ENCODE results near the gene MCC. TPM values are rescaled to one million over a fixed set of nuclear protein-coding genes. Genes with fewer than 3 reads are reported as not detected.

The MCC gene
- 1 to 10 TPM; 1.2 to 2.9 (median 2.5) TPM for total RNA-seq

DNA sequence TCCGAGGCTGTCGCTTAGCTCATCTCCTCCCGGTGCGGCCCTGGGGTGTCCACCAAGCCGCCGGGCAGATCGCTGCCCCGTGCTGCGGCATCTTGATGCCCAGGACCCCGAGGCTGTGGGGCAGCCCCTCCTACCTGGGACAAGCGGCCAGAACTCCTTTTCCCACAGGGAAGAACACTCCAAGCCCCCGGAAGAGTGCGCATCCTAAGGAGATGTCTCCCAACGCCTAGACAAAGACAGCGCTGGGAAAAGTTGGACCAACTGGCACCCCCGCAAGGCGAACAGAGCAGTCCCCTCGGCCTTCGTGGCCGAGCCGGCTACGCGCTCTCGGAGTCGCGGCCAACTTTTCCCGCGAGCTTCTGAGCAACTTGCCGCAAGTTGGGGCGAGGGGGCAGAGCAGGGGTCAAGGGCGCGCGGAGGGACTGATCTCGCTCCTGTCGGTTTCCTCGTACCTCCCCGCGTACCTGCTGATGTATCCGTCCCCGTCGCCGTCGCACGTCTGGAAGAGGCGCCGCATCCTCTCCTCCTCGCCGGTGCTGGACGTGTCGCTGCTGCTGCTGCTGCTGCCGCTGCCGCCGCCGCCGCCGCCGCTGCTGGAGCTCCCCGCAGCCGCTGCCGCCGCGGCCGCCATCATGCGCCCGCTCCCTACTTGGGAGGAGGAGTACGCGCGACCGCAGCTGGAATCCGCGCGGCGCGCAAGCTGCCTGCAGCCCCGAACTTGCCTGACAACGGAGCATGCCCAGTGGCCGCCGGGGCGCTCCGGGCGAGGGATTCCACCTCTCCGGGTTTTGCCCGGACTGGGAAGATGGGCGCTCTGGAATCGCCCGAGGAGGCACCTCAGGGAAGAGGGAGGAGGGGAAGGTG, at the start of gene MCC:
Gene MCC (minus strand): TSS at position 673 of the 864 bp plus-strand sequence.
- Mint-ChIP-seq H3K36me3 (ENCODE audit: insufficient read depth) (peaks cover 4% of the 10 kb centered on the region), H3K4me3 (peak within 1 kb of the TSS; percentile 75), H3K9me3 (peaks cover 20% of the 10 kb centered on the region), H3K27me3 (ENCODE audit: low read depth) (peaks cover 67% of the 10 kb centered on the region), H3K4me1 (ENCODE audit: low read depth) (peaks cover 18% of the 10 kb centered on the region)
- peak; percentile 65 to 73 for ATAC-seq
- peak; percentile 7 for DNase-seq

DNA sequence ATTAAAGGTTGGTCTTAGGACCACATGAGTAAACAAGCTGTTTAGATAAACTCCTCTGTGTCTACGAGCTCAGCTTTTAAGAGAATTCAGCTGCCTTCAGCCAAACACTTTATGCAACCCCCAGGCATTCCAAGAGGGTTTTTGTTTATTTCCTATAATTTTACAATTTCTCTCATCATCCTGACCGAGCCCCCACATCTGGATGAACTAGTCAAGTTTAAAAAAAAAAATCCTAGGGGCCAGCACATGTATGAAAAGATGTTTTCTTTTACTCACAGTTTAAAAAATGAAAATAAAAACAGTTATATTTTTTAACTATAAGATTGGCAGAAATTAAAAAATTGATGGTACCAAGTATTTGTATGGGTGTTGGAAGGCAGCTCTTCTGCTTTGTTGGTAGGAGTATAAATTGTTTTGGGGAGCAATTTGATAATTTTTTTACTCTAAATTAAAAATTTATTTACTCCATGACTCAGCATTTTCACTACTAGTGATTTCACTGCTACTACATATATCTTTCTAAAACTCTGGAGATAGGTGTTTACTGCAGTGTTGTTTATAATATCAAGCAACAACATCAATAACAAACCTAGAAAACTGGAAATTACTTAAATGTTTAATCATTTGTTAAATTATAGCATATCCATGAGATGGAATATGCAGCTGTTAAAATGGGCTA, 43.4 kb upstream of the MCC start:
- H3K4me1 Mint-ChIP-seq (ENCODE audit: low read depth): no peaks in the 10 kb centered on the region
- no peak for ATAC-seq
- H3K27me3 Mint-ChIP-seq (ENCODE audit: low read depth): no peaks in the 10 kb centered on the region
- H3K4me3 Mint-ChIP-seq: no peak overlapping the region
- H3K36me3 Mint-ChIP-seq (ENCODE audit: insufficient read depth): peaks cover 38% of the 10 kb centered on the region
- no peak for DNase-seq
- peaks cover 8% of the 10 kb centered on the region for H3K9me3 Mint-ChIP-seq

DNA sequence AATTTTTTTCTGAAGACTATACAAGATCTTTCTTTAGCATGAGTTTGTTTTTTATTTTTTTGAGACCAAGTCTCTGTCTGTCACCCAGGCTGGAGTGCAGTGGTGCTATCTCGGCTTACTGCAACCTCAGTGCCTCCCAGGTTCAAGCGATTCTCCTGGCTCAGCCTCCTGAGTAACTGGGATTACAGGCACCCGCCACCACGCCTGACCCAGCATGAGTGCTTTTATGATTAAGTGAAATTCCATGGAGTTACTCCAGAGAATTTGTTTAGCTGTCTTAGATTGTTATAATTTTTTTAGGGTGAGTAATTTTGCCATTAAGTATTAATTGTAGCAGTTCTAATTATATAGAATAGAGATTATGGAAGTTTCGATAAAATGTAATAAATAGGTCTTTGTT, 39.5 kb upstream of the MCC start:
- DNase-seq (no peak), ATAC-seq (no peak)
- Mint-ChIP-seq H3K9me3 (peaks cover 8% of the 10 kb centered on the region), H3K36me3 (ENCODE audit: insufficient read depth) (peaks cover 27% of the 10 kb centered on the region), H3K4me1 (ENCODE audit: low read depth) (peaks cover 18% of the 10 kb centered on the region), H3K27me3 (ENCODE audit: low read depth) (no peaks in the 10 kb centered on the region), H3K4me3 (no peak overlapping the region)

DNA sequence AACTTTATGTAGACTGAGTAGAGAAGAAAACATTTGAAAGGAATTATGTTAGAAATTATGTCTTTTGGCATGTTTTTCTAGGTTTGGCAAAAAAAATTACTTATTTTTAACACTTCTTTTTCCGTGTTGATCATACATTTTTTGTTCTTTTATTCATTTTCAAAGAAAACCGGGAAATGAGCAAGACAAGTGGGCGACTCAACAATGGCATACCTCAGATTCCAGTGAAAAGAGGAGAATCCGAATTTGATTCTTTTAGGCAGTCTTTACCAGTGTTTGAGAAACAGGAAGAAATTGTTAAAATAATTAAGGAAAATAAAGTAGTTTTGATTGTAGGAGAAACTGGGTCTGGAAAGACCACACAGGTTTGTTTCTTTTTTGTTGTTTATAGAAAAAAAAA, 38.2 kb upstream of the MCC start:
- DNase-seq: no peak
- ATAC-seq: no peak
- Mint-ChIP-seq H3K4me3 (no peak overlapping the region), H3K27me3 (ENCODE audit: low read depth) (no peaks in the 10 kb centered on the region), H3K9me3 (peaks cover 6% of the 10 kb centered on the region), H3K4me1 (ENCODE audit: low read depth) (peaks cover 24% of the 10 kb centered on the region), H3K36me3 (ENCODE audit: insufficient read depth) (peaks cover 21% of the 10 kb centered on the region)

DNA sequence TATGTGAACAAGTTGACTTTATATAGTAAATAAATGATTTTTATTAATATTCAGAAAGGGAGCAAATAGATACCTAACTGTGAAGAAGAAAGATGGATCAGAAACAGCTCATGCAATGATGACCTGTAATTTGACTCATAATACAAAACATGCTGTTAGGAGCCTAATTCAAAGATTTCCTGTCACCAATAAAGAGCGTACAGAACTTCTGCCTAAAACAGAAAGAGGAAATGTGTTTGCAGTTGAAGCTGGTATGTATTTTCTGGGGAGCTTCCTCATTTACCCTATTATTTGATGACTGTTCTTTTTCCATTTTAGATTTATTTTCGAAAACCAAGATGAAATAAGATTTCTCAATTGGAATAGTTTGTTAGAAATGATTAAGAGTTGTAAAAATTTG, 36.7 kb upstream of the MCC start:
- peak; percentile 60 to 69 for ATAC-seq
- no peak for DNase-seq
- Mint-ChIP-seq H3K36me3 (ENCODE audit: insufficient read depth) (peaks cover 19% of the 10 kb centered on the region), H3K27me3 (ENCODE audit: low read depth) (no peaks in the 10 kb centered on the region), H3K9me3 (no peaks in the 10 kb centered on the region), H3K4me1 (ENCODE audit: low read depth) (peaks cover 36% of the 10 kb centered on the region), H3K4me3 (no peak overlapping the region)

DNA sequence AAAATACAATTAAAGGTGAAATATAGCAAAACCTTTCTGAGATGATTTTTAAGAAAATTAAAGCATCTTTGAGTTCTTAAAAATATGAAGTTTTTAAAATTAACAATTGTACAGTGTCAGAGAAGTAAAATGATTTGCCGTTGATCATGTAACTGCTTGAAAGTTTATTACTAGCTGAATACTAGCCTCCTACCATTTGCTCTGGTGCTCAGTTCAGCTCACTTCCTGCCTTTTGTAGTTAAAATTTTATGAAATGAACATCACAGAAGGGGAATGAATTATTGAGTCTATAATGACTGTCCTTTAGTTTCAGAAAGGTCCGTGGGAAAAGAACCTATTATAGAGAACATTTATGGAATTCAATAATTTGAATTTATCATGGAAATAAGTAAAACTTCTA, 34.9 kb upstream of the MCC start:
- H3K4me1 Mint-ChIP-seq (ENCODE audit: low read depth): peaks cover 42% of the 10 kb centered on the region
- H3K27me3 Mint-ChIP-seq (ENCODE audit: low read depth): no peaks in the 10 kb centered on the region

DNA sequence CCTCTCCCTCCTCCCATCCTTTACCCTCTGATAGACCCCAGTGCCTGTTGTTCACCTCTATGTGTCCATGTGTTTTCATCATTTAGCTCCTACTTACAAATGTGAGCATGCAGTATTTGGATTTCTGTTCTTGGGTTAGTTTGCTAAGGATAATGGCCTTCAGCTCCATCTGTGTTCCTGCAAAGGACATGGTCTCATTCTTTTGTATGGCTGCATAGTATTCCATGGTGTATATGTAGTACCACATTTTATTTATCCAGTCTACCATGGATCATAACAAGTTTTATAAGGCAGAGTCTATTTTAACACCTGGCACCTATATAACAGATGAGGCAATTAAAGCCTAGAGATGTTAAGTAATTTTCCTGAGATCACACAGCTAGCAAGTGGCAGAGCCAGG, 32.6 kb upstream of the MCC start:
- ATAC-seq (no peak), DNase-seq (no peak)
- H3K36me3 Mint-ChIP-seq (ENCODE audit: insufficient read depth): peaks cover 20% of the 10 kb centered on the region
- H3K4me3 Mint-ChIP-seq: no peak overlapping the region
- H3K9me3 Mint-ChIP-seq: no peaks in the 10 kb centered on the region
- H3K4me1 Mint-ChIP-seq (ENCODE audit: low read depth): peaks cover 52% of the 10 kb centered on the region
- H3K27me3 Mint-ChIP-seq (ENCODE audit: low read depth): no peaks in the 10 kb centered on the region

More for the DNA sequence above, 34.9 kb upstream of the MCC start:
- H3K9me3 Mint-ChIP-seq: no peaks in the 10 kb centered on the region
- no peak overlapping the region for H3K4me3 Mint-ChIP-seq
- ATAC-seq (no peak), DNase-seq (no peak)
- H3K36me3 Mint-ChIP-seq (ENCODE audit: insufficient read depth): peaks cover 13% of the 10 kb centered on the region

DNA sequence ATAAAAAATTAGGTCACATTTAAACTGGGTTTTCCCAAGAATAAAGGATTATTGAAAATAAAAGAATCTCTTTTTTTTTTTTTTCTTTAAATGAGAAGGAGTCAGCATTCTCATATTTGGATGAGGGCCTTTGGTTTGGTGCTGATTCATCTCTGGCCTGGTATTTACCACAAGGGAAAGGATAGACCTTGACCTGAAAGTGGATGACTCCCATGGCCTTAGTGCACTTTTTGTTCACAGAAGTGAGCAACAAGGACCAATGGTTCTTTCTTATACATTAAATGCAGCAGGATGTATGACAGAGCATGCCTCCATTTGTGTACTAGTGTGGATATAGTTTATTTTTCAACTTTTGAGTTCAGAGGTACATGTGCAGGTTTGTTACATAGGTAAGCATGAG, 32.2 kb upstream of the MCC start:
- Mint-ChIP-seq H3K4me1 (ENCODE audit: low read depth) (peaks cover 54% of the 10 kb centered on the region), H3K4me3 (no peak overlapping the region)
- ATAC-seq: peak; percentile 59 to 65

DNA sequence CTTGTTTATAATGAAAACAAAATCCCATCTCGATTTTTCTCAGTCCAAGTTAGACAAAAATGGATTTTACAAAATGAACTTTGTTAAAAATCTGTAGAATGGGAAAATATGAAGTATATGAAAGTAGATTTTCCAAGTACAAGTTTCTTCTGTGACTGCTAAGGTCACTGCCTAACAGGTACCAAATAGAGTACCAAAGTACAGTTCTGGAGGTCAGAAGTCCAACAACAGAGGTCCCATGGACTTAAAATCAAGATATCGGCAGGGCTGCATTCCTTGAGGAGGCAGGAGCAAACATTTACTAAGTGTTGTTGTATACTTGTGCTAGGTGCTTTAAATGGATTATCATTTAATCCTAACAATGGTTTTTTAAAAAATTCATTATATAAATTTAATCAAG, 31.2 kb upstream of the MCC start:
- peaks cover 57% of the 10 kb centered on the region for H3K4me1 Mint-ChIP-seq (ENCODE audit: low read depth)

More for the DNA sequence above, 32.2 kb upstream of the MCC start:
- H3K27me3 Mint-ChIP-seq (ENCODE audit: low read depth): no peaks in the 10 kb centered on the region
- H3K36me3 Mint-ChIP-seq (ENCODE audit: insufficient read depth): peaks cover 22% of the 10 kb centered on the region
- H3K9me3 Mint-ChIP-seq: no peaks in the 10 kb centered on the region
- DNase-seq: no peak

DNA sequence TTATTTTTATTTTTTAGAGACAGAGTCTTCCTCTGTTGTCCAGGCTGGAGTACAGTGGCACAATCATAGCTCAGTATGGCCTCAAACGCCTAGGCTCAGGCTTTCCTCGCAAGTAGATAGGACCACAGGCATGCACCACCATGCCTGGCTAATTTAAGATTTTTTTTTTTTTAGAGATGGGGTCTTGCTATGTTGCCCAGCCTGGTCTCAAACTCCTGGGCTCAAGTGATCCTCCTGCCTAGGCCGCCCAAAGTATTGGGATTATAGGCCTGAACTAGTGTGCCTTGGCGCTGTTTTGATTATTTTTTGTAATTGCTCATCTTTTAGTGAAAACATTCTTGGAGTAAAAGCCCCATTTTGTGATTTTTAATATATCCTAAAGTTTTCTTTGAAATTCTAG, 30.6 kb upstream of the MCC start:
- DNase-seq (no peak), ATAC-seq (no peak)
- Mint-ChIP-seq H3K4me1 (ENCODE audit: low read depth) (peaks cover 57% of the 10 kb centered on the region), H3K36me3 (ENCODE audit: insufficient read depth) (peaks cover 22% of the 10 kb centered on the region), H3K4me3 (no peak overlapping the region), H3K9me3 (no peaks in the 10 kb centered on the region), H3K27me3 (ENCODE audit: low read depth) (no peaks in the 10 kb centered on the region)

More for the DNA sequence above, 31.2 kb upstream of the MCC start:
- Mint-ChIP-seq H3K27me3 (ENCODE audit: low read depth) (no peaks in the 10 kb centered on the region), H3K9me3 (no peaks in the 10 kb centered on the region), H3K36me3 (ENCODE audit: insufficient read depth) (peaks cover 22% of the 10 kb centered on the region), H3K4me3 (no peak overlapping the region)
- no peak for ATAC-seq
- DNase-seq: no peak

DNA sequence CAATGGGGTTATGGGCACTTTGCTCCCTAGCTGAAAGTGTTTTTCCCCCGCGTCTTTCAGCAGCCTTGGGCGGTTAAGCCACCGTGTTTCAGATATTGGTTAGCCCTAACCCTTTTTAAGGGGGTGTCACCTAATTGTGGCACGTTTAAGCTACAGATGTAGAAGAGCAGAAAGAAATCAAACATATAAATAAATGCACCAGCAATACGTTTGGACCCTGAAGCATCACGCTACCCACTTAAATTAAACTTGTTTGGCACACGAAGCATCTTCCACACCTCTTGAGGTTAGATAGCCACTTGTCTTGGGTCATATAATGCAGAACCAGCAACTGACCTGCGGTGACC, 26.0 kb upstream of the MCC start:
- Mint-ChIP-seq H3K27me3 (ENCODE audit: low read depth) (peaks cover 11% of the 10 kb centered on the region), H3K36me3 (ENCODE audit: insufficient read depth) (peaks cover 8% of the 10 kb centered on the region), H3K9me3 (no peaks in the 10 kb centered on the region), H3K4me3 (peak overlapping the region; percentile 93), H3K4me1 (ENCODE audit: low read depth) (peaks cover 32% of the 10 kb centered on the region)
- DNase-seq (no peak), ATAC-seq (no peak)

DNA sequence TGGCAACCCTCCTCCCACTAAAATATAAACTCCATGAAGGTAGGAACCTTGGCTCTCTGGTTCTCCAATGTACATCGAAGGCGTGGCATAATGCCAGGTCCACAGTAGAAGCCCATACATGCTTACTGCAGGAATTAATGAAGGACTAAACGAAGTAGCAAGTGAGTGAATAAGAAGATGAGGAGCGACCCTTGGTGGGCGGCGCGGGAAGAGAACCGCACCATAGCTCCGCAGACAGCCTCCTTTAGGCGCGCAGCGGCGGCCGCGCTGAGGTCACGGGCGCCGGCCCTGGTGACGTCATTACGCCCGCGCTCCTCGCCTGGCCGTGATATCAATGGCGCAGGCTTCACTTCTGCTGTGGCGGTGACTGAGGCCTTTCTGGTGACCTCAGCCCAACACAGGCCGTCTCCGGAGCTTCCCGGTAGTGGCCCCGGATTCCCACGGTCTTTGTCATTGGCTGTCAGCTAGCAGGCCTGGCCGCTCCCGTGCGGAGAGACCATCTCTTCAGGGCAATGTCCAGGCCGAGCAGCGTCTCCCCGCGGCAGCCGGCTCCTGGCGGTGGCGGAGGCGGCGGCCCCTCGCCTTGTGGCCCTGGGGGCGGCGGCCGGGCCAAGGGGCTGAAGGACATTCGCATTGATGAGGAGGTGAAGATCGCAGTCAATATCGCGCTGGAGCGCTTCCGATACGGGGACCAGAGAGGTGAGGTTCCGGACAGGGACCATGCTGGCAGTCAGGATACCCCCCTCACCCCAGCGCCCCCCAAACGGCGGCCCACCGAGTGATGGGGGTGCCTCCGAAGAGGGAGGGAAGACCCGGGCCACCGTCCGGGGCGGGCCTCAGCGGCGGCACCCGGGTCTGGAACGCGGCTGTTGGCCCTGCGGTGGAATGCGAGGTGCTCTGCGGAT, 25.4 kb upstream of the MCC start, which contains the start of gene YTHDC2:
Gene YTHDC2 (plus strand): TSS at position 311 of the 905 bp plus-strand sequence. CDS start 202 bp downstream, at position 513.
- peak; percentile 99 for ATAC-seq
- Mint-ChIP-seq H3K4me3 (peak within 1 kb of the TSS; percentile 93), H3K9me3 (no peaks in the 10 kb centered on the region), H3K27me3 (ENCODE audit: low read depth) (peaks cover 15% of the 10 kb centered on the region), H3K36me3 (ENCODE audit: insufficient read depth) (peaks cover 8% of the 10 kb centered on the region), H3K4me1 (ENCODE audit: low read depth) (peaks cover 30% of the 10 kb centered on the region)
- DNase-seq: peak; percentile 83

DNA sequence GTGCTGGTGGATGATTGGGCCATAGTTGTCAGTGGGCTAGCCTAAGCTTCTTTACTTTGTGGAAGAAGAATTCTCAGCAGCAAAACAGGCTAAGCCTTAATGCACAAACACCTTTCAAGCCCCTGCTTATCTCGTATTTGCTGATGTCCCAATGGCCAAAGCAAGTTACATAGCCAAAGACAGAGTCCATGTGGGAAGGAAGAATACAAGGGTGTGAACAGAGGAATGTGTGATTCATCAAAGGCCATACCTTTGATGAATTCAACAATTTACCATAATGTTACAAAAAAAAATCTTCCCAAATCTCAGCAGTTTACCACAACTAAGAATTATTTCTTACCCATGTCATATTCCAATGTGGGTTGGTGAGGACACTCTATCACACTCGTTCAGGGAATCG, 24.1 kb upstream of the MCC start:
- H3K27me3 Mint-ChIP-seq (ENCODE audit: low read depth): peaks cover 18% of the 10 kb centered on the region
- H3K36me3 Mint-ChIP-seq (ENCODE audit: insufficient read depth): peaks cover 8% of the 10 kb centered on the region

DNA sequence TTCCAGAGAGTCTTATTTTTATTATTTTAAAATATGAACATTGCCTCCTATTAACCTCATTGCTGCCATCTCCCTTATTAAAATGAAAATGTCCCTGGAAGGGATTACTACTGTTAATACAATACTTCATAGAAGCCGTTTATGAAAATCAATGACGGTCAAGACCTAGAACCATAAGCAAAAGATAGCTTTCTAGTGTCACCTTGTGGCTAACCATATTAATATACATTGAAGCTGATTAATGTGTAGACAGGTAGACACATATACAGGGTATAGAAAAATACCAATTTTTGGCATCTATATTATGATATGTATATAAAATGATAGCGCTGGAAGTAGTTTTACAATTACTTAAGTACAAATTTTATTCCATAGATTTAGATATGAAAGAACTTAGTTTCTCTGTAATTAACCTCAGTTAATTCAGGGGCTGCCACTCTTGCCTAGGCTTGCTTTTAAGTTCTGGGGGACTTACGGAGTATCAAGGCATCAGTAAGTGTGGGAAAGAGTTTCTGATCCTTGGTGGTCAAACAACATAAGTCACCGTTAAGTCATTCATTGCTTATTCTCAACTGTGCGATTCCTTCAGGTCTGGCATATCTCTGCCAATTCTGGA, 22.7 kb upstream of the MCC start:
- Mint-ChIP-seq H3K4me1 (ENCODE audit: low read depth) (peaks cover 19% of the 10 kb centered on the region), H3K36me3 (ENCODE audit: insufficient read depth) (peaks cover 2% of the 10 kb centered on the region), H3K27me3 (ENCODE audit: low read depth) (peaks cover 26% of the 10 kb centered on the region), H3K4me3 (no peak overlapping the region), H3K9me3 (no peaks in the 10 kb centered on the region)
- ATAC-seq (no peak), DNase-seq (no peak)

More for the DNA sequence above, 24.1 kb upstream of the MCC start:
- H3K4me1 Mint-ChIP-seq (ENCODE audit: low read depth): peaks cover 29% of the 10 kb centered on the region
- H3K9me3 Mint-ChIP-seq: no peaks in the 10 kb centered on the region
- DNase-seq: no peak
- ATAC-seq: no peak
- peak overlapping the region; percentile 30 for H3K4me3 Mint-ChIP-seq
